ENCODE measurements around the gene FADS1.
A peak's percentile ranks its signal among the peaks of the same experiment; 100 is the strongest.

DNA sequence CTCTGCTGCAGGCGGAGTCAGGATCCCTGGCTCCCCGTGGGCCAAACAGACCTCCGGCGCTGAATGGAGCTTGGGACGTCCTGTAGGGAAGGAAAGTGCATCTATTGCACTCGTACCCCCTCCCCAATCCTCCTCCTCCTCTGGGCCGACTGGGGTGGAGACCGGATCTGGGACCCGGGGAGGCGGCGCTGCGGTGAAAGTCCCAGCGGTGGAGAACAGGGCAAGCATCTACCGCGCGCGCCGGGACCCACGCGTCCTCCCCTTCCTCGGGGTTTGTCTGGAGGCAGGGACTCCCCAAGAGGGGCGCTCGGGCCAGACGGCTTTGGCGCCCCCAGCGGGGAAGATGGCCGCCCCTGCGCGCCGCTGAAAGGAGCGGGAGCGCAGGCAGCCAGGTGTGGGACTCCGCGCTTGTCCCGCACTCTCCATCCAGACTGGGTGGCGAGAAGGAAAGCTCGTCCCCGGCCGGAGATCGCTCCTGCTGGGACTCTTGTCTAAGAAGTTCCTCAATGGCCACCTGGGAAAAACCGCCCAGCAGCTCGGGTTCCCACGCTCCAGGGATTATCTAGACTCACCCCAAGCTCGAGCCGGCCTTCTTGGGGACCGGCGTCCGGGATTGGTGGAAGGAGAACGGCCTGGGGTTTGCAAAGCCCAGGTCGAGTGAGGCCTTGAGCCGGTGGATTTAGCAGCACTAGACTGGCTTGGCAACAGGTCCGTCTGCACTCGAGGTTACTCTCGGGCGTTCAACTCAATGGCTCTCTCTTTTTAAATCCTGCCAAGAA, 12.0 kb upstream of the FADS1 start:
- TF ChIP-seq, protein P1, sequence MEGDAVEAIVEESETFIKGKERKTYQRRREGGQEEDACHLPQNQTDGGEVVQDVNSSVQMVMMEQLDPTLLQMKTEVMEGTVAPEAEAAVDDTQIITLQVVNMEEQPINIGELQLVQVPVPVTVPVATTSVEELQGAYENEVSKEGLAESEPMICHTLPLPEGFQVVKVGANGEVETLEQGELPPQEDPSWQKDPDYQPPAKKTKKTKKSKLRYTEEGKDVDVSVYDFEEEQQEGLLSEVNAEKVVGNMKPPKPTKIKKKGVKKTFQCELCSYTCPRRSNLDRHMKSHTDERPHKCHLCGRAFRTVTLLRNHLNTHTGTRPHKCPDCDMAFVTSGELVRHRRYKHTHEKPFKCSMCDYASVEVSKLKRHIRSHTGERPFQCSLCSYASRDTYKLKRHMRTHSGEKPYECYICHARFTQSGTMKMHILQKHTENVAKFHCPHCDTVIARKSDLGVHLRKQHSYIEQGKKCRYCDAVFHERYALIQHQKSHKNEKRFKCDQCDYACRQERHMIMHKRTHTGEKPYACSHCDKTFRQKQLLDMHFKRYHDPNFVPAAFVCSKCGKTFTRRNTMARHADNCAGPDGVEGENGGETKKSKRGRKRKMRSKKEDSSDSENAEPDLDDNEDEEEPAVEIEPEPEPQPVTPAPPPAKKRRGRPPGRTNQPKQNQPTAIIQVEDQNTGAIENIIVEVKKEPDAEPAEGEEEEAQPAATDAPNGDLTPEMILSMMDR (IDR thresholded peaks at IDR 0.05): peak in 2 of 5 experiments; percentile 21 to 34
- no peak for TF ChIP-seq POLR2A (IDR thresholded peaks at IDR 0.05)
- no peak for TF ChIP-seq POLR2AphosphoS5 (IDR thresholded peaks at IDR 0.05)
